GM20000 (cell line): ENCODE measurements around the gene NRP2.

Experiments used
- DNase-seq: peaks from one replicate; pipeline ENCODE4 v3.0.0; 2012; ENCODE audit warnings: low spot score
- TF ChIP-seq, protein P1 (sequence below): IDR thresholded peaks from 2 replicates; pipeline ENCODE4 v1.5.1; 2012; ENCODE audit warnings: mild to moderate bottlenecking, control low read depth; ENCODE audit errors: extremely low read depth, missing control alignments

NRP2 gene

DNA sequence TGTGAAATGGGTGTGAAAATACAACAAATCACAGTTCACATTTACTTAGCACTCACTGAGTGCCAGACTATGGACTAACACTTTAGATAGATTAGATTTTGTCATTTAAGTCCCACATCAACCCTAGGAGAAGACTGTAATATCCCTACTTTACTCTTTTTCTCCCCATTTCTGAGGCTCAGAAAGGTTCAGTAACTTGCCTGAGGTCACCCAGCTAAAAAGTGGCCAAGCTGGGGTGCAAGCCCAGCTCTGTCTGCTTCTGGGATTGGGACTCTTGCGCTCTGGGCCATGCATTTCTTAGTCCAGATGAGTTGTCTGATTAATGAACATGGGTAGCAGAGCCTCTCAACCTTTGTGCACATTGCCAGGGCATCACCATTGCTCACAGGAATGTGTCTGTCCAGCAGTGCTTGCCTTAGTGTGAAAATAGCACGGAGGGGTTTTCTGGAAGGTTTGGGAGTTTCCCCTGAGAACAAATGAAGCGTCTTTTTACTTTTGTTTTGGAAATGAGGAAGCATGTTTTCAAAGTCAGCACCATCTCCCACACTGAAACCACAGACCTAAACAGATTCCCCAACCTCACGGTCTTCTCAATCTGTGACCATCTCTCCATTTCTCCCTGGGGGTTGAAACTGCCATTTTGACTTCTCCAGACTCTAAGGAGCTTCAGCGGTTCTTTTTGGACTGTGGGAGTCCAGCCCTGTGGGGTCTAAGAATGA lies 31.9 kb downstream of the NRP2 start:
- TF ChIP-seq, protein P1, sequence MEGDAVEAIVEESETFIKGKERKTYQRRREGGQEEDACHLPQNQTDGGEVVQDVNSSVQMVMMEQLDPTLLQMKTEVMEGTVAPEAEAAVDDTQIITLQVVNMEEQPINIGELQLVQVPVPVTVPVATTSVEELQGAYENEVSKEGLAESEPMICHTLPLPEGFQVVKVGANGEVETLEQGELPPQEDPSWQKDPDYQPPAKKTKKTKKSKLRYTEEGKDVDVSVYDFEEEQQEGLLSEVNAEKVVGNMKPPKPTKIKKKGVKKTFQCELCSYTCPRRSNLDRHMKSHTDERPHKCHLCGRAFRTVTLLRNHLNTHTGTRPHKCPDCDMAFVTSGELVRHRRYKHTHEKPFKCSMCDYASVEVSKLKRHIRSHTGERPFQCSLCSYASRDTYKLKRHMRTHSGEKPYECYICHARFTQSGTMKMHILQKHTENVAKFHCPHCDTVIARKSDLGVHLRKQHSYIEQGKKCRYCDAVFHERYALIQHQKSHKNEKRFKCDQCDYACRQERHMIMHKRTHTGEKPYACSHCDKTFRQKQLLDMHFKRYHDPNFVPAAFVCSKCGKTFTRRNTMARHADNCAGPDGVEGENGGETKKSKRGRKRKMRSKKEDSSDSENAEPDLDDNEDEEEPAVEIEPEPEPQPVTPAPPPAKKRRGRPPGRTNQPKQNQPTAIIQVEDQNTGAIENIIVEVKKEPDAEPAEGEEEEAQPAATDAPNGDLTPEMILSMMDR = no peak
- DNase-seq = peak; percentile 49

DNA sequence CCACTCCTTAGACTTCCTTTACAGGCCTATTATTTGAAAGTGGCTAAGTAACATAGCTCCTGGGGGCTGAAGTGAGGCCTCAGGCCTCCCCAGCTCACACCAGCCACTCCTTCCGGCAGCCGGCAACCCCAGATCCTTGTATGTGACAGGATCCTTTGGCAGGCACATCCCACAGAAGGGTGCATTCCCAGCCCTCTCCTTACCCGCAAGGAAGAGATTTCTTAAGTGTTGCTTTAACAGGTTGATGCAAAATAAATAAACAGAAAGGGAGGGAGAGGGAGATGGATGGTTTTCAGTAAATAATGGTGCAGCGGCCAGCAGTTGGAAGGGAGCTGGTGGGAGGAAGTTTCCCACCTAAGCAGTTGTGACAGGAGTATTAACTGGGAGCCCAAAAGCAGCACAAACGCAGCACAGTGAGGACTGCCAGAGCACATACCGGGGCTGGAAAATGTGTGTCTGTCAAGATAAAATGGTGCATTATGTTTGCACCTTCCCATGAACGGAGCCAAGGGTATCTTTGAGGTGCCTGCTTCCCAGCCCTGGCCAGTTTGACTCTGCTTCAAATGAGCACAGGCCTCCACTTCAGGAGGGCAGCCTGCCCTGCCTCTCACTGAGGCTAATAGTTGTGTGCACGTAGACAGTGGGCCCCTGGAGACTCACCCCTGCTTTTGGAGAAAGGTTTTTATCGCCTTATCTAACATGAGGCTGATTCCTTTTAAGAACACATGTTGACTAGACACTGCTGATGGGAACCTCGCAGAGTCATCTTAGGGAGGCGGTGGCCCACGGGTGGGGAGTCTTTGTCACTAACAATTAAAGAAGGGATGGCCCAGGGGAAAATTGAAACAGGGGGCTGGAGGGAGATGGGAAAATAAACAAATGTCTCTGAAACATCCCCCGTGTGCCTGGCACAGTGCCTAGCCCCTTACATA lies 32.8 kb downstream of the NRP2 start:
- DNase-seq = no peak
- TF ChIP-seq, protein P1 = no peak

DNA sequence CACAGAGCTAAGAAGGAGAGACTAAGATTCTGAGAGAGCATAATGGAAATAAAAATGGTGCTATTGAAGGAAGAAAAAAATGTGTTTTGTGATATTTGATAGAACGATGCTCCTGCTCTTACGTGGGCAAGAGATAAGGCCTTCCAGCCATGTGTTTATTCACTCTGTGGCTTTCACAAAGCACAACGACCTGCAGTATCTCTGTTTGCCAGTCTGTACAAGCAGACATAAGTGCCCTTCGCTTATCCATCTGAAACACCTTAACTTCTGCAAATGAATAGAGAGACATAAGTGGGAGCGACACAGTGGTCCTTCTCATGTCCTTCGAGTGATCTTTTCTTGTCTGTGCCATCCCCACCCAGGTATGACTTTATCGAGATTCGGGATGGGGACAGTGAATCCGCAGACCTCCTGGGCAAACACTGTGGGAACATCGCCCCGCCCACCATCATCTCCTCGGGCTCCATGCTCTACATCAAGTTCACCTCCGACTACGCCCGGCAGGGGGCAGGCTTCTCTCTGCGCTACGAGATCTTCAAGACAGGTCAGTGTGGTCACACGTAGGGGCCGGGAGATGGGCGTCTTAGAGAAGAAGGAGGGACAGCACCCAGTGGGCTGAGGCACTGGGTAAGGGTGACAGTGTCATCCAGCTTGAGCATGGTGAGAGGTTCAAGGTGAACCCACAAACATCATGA lies 33.7 kb downstream of the NRP2 start:
- DNase-seq = no peak
- TF ChIP-seq, protein P1 = no peak

DNA sequence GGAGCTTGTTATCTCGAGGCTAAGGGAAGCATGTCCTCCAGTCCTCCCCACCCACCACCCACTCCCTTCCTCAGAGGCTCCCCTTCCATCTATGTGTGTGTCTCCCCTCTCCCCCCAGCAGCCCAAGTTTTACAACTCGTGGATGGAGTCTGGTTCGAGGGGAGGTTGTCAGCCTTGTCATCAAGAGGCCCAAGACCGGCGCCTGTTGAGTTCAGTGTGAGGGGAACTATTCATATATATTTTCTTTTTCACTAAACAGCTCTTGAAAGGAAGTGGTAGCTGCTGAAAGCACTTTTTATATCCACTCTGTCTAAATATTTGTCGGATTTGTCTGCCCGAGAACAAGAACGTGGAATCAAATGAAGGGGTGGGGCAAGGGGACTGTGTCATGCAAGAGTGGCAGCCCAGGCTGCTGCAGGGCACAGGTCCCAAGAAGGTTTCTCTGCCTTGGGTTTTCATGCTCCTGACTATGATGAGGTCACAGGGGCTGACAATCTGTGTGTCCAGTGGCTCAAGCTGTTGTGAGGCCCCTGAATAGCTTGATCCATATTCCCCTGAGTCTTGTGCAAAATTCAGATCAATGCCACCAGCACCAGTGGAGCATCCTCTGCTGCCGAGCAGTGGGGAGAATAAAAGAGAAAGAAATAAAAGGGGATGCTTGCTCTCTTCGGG lies 35.0 kb downstream of the NRP2 start:
- TF ChIP-seq, protein P1 = no peak
- no peak for DNase-seq

GRCh38 chr2:205717999-205718398 lies 35.7 kb downstream of the NRP2 start:
- TF ChIP-seq, protein P1 = no peak
- DNase-seq = no peak

DNA sequence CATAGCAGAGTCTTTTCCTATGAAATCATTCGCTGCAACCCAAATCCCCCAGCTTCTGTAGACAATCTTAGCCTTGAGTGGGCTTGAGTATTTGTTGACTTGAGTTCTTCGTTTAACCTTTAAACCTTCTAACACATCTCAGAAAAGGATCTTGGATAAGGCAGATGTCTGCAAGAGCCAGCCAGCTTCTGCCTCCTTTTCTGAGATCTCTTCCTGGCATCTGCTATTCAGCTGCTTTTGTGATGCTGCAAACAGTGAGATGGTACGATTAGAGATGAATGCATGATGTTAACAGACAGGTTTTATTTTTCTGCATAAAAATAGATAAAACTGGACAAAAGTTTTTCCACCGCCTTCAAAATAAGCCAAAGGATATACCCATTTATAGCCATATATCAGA lies 37.5 kb downstream of the NRP2 start:
- DNase-seq = no peak
- TF ChIP-seq, protein P1 = no peak
